HG02870 (cell line): Measurements from ENCODE around the gene KLK5.
"Not testable (repeated sequence)": the region's sequence is repeated elsewhere in the genome, so short reads cannot be mapped to it uniquely, and the experiment has no call there.

ENCODE experiments used
- ATAC-seq: cut with Tn5 transposase; IDR thresholded peaks from one replicate; pipeline ENCODE4 v1.9.1; 2021; ENCODE audit warnings: mild to moderate bottlenecking, moderate library complexity; ENCODE audit not compliant: unreplicated experiment

The KLK5 gene

GRCh38 chr19:50924586-50924985, 28.3 kb downstream of the KLK5 start:
- no peak for ATAC-seq

GRCh38 chr19:50922317-50922853, 30.5 kb downstream of the KLK5 start:
- ATAC-seq = no peak

GRCh38 chr19:50921426-50922316, 31.2 kb downstream of the KLK5 start:
- no peak for ATAC-seq

DNA sequence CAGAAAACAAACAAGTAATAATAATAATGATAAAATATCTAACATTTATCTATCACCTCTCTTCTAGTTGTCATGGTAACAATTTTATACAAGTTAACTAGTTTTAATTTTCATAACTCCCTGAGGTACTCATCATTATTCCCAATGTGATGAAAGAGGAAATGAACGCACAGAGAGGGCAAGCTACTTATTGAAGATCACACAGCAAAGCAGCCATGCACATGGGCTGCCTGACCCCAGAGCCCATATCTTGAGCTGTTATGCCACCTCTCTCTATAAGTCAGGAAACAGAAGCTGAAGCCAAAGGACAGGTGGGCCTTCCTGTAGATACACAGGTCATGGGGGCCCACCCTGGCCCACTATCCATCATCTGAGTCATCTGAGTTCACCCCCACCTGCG, 36.8 kb downstream of the KLK5 start:
- no peak for ATAC-seq

DNA sequence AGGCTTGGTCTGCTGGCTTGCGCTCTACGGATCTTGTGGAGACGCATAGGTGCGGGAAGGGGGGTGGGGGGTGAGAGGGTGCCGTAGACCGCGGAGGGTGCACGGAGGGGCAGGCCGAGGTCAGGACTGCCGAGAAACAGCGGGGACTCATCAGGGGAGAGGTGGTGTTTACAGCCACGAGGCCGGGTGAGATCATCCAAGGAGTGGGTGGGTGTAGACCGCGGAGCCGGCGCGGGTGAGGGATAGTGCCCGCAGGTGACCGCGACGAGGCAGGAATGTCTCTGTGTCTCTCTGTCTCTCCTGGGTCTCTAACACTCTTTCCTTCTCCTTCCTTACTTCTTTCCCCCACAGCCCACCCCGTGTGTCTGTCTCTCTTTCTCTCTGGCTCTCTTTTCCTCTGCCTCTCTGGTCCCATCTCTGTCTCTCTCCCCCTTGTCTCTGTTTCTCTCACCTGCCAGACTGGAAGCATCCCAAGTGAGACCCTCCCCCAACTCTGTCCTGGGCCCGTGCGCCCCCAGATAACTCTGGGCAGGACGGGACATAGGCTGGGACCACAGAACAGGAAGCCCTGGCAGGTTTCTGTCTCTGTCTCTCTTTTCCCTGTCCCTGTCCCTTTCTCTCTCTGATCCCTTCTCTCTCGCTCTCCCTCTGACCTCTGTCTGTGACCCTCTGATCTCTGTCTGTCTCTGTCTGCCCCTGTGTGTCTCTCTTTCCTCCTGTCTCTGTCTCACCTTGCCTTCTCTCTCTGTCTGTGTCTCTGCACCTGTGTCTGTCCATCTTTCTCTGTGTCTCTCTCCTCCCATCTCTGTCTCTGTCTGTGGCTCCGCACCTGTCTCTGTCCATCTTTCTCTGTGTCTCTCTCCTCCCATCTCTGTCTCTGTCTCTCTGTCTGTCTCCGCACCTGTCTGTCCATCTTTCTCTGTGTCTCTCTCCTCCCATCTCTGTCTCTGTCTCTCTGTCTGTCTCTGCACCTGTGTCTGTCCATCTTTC, 39.8 kb downstream of the KLK5 start:
- ATAC-seq = no peak

- no peak for ATAC-seq
Observed at GRCh38 chr19:50912102-50912599, 40.7 kb downstream of the KLK5 start.

- no peak for ATAC-seq
Observed at GRCh38 chr19:50911206-50912101, 41.4 kb downstream of the KLK5 start, which contains the start of gene KLK4. KLK4 (minus strand) TSS chr19:50911395; CDS start chr19:50910738, 657 bp downstream.

- ATAC-seq = no peak
Observed at GRCh38 chr19:50910722-50911121, 42.1 kb downstream of the KLK5 start.

DNA sequence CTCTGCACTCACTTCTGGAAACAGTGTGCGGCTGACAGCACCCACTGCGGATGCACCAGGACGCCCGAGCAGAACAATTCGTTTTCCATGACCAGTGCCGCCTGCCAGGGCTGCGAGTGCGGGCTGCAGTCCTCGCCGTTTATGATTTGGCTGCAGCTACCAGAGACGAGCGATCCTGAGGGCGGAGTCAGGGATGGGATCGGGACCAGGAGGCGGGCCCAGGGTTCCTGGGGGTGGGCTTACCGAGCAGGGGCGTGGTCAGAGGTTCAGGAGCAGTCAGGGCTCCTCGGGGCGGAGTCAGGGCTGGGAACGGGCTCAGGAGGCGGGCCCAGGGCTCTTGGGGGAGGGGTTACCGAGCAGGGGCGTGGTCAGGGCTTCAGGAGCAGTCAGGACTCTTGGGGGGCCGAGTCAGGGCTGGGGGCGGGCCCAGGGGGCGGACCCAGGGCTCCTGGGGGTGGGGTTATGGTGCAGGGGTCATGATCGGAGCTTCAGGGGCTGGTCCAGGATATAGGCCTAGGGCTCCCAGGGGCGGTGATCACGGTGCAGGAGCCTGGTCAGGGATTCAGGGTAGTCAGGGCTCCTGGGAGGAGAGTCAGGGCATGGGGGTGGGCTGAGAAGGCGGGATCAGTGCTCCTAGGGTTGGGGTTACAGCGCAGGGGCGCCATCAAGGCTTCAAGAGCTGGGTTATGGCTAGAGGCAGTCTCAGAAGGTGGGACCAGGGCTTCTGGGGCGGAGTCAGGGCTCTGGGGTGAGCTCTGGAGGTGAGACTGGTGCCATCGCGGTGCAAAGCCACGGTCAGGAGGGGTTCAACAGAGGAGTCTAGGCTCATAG, 43.4 kb downstream of the KLK5 start:
- ATAC-seq = no peak

- no peak for ATAC-seq
Observed at GRCh38 chr19:50908336-50908735, 44.5 kb downstream of the KLK5 start.

GRCh38 chr19:50906217-50906616, 46.6 kb downstream of the KLK5 start:
- no peak for ATAC-seq

GRCh38 chr19:50902640-50903039, 50.2 kb downstream of the KLK5 start:
- ATAC-seq = no peak

DNA sequence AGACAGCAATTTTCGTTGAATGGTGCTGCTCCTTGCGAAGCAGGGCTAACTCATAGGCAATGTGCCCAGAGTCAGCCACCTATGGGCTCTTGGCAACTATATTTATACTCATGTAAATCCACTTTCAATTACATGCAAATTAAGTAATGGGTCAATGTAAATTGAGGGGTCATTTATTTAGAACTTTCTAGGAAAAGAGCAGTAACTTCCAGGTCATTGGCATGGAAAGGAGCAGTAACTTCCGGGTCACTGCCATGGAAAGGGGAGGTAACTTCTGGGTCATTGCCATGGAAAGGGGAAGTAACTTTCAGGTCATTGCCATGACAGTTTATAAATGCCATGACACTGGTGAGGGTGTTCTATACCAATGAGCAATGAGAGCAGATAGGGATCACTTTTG, 53.3 kb downstream of the KLK5 start:
- no peak for ATAC-seq

GRCh38 chr19:50898018-50898417, 54.8 kb downstream of the KLK5 start:
- ATAC-seq = no peak

- ATAC-seq = no peak
Observed at GRCh38 chr19:50897612-50898011, 55.2 kb downstream of the KLK5 start.

DNA sequence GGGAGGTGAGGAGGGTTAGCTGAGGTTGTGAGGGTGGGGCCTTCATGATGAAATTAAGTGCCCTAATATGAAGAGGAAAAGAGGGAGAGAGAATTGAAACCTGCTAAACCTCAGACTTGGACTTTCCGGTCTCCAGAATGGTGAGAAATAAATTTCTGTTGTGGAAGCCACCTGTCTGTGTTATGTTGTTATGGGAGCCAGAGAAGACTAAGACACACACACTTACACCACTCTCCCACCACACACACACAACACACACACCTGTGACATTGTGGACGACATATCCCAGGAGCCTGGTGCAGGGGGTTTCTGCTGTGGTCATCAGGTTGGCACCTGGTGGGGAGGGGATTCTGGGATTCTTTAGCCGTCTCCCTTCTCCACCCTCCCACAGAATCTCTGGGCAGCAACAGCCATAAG, 55.6 kb downstream of the KLK5 start:
- ATAC-seq = peak; percentile 18

GRCh38 chr19:50896591-50897190, 56.1 kb downstream of the KLK5 start:
- ATAC-seq = peak; percentile 87

DNA sequence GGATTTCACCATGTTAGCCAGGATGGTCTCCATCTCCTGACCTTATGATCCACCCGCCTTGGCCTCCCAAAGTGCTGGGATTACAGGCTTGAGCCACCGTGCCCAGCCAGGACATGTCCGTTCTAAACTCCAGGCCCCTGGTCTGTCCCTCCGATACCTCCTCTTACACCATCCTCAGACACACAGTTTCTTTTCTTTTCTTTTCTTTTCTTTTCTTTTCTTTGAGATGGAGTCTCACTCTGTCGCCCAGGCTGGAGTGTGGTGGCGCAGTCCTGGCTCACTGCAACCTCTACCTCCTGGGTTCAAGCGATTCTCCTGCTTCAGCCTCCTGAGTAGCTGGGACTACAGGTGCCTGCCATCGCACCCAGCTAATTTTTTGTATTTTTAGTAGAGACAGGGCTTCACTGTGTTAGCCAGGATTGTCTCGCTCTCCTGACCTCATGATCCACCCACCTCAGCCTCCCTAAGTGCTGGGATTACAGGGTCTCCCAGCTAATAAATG, 56.7 kb downstream of the KLK5 start:
- ATAC-seq = not testable (repeated sequence)
